Amniotic stem cell (primary cell): ENCODE results near the gene KLHL22.
A peak's percentile ranks its signal among the peaks of the same experiment; 100 is the strongest.
"Not testable (repeated sequence)": the region's sequence is repeated elsewhere in the genome, so short reads cannot be mapped to it uniquely, and the experiment has no call there.

ENCODE experiments used
- DNase-seq: peaks from one replicate; lab custom pipeline; 2025; lab: John Stamatoyannopoulos, UW

Gene KLHL22

GRCh38 chr22:20494978-20495860 lies at the start of gene KLHL22:
TSS of gene KLHL22 (minus strand) at chr22:20495795. CDS start at chr22:20489211, 6,584 bp downstream.
- DNase-seq = no peak

- not testable (repeated sequence) for DNase-seq
Observed at GRCh38 chr22:20545318-20545634, 49.7 kb upstream of the KLHL22 start.

- DNase-seq = no peak
Observed at GRCh38 chr22:20542736-20543135, 47.1 kb upstream of the KLHL22 start.

GRCh38 chr22:20542055-20542454 lies 46.5 kb upstream of the KLHL22 start:
- DNase-seq = no peak

GRCh38 chr22:20538875-20539274 lies 43.3 kb upstream of the KLHL22 start:
- not testable (repeated sequence) for DNase-seq

- no peak for DNase-seq
Observed at GRCh38 chr22:20537983-20538382, 42.4 kb upstream of the KLHL22 start.

- DNase-seq = no peak
Observed at GRCh38 chr22:20537325-20537756, 41.7 kb upstream of the KLHL22 start.

GRCh38 chr22:20536590-20537324 lies 41.2 kb upstream of the KLHL22 start:
- DNase-seq = no peak

GRCh38 chr22:20533879-20534265 lies 38.3 kb upstream of the KLHL22 start:
- no peak for DNase-seq

GRCh38 chr22:20533095-20533878 lies 37.7 kb upstream of the KLHL22 start:
- no peak for DNase-seq

GRCh38 chr22:20532256-20532993 lies 36.8 kb upstream of the KLHL22 start:
- no peak for DNase-seq

- DNase-seq = peak; percentile 91
Observed at GRCh38 chr22:20531404-20532201, 36.0 kb upstream of the KLHL22 start.

- DNase-seq = no peak
Observed at GRCh38 chr22:20531154-20531403, 35.5 kb upstream of the KLHL22 start.

GRCh38 chr22:20530368-20531153 lies 35.0 kb upstream of the KLHL22 start:
- peak; percentile 75 for DNase-seq

GRCh38 chr22:20528405-20528978 lies 32.9 kb upstream of the KLHL22 start:
- no peak for DNase-seq

GRCh38 chr22:20526628-20527355 lies 31.2 kb upstream of the KLHL22 start:
- DNase-seq = peak; percentile 42

- no peak for DNase-seq
Observed at GRCh38 chr22:20526305-20526627, 30.7 kb upstream of the KLHL22 start.

GRCh38 chr22:20525048-20525447 lies 29.5 kb upstream of the KLHL22 start:
- DNase-seq = no peak

- DNase-seq = no peak
Observed at GRCh38 chr22:20524004-20524481, 28.4 kb upstream of the KLHL22 start.
